C4-2B (cell line): ENCODE results near the gene FNDC10.
"Not testable (repeated sequence)": the region's sequence is repeated elsewhere in the genome, so short reads cannot be mapped to it uniquely, and the experiment has no call there.

ENCODE experiments used
- CTCF ChIP-seq: fragments of 450-650 bp; conservative IDR thresholded peaks from 2 replicates; pipeline ENCODE4 v1.5.1; 2017; ENCODE audit warnings: mild to moderate bottlenecking
- ZFX ChIP-seq: fragments of 450-650 bp; IDR thresholded peaks from 2 replicates; pipeline ENCODE4 v1.6.1; 2017

DNA sequence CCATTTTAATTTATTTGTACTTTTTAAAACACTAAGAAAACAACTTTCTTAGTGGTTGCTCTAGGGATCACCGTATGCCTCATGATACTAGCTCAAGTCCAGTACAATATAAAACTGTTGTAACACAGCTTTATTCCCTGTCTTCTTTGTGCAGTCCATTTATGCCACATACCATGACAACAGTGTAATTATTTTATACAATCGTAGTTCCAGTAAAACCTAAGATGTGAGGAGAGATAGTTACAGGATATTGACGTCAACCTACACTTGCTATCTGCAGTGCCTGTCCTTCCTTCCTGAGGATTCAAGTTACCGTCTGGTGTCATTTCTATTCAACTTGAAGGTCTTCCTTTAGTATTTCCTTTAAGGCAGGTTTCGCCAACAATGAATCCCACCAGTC lies 46.4 kb upstream of the FNDC10 start:
- TF ChIP-seq CTCF, ZFX: not testable (repeated sequence)
